ENCODE results near the gene CEACAM7.

- TF ChIP-seq POLR2A (IDR thresholded peaks at IDR 0.05), result no peak
- no peak for TF ChIP-seq CTCF (IDR thresholded peaks at IDR 0.05)
Observed at GRCh38 chr19:41714598-41714997, 26.5 kb upstream of the CEACAM7 start.
